ENCODE measurements around the gene PDLIM5.

GRCh38 chr4:94508806-94509205, 57.1 kb downstream of the PDLIM5 start:
- TF ChIP-seq CTCF (IDR thresholded peaks at IDR 0.05): no peak
- no peak for TF ChIP-seq POLR2A (IDR thresholded peaks at IDR 0.05)

Measured in thyroid gland (tissue), 4 donors.